HG03521 (cell line): ENCODE measurements around the gene AGAP1.

Source experiments
- ATAC-seq: cut with Tn5 transposase; IDR thresholded peaks from one replicate; pipeline ENCODE4 v1.9.1; 2021; ENCODE audit warnings: mild to moderate bottlenecking, moderate library complexity; ENCODE audit not compliant: unreplicated experiment

AGAP1 gene

GRCh38 chr2:235855011-235855410, 361.2 kb downstream of the AGAP1 start:
- ATAC-seq = no peak

- no peak for ATAC-seq
These were observed 362.5 kb downstream of the AGAP1 start for GRCh38 chr2:235856151-235856854.

GRCh38 chr2:235857598-235857997, 363.8 kb downstream of the AGAP1 start:
- no peak for ATAC-seq

GRCh38 chr2:235858881-235859280, 365.0 kb downstream of the AGAP1 start:
- no peak for ATAC-seq

GRCh38 chr2:235859651-235860050, 365.8 kb downstream of the AGAP1 start:
- no peak for ATAC-seq

- no peak for ATAC-seq
These were observed 366.3 kb downstream of the AGAP1 start for GRCh38 chr2:235860111-235860510.

- ATAC-seq = no peak
These were observed 367.0 kb downstream of the AGAP1 start for GRCh38 chr2:235860871-235861270.

GRCh38 chr2:235861383-235861782, 367.5 kb downstream of the AGAP1 start:
- no peak for ATAC-seq

- ATAC-seq = no peak
These were observed 369.6 kb downstream of the AGAP1 start for GRCh38 chr2:235863414-235863813.

GRCh38 chr2:235864302-235864701, 370.5 kb downstream of the AGAP1 start:
- no peak for ATAC-seq

GRCh38 chr2:235864733-235865515, 371.1 kb downstream of the AGAP1 start:
- ATAC-seq = no peak

- ATAC-seq = no peak
These were observed 372.5 kb downstream of the AGAP1 start for GRCh38 chr2:235866373-235866772.

- ATAC-seq = no peak
These were observed 374.4 kb downstream of the AGAP1 start for GRCh38 chr2:235868224-235868623.

GRCh38 chr2:235868645-235869044, 374.8 kb downstream of the AGAP1 start:
- ATAC-seq = no peak

- no peak for ATAC-seq
These were observed 376.7 kb downstream of the AGAP1 start for GRCh38 chr2:235870515-235870914.

- ATAC-seq = no peak
These were observed 382.3 kb downstream of the AGAP1 start for GRCh38 chr2:235876099-235876679.

- ATAC-seq = no peak
These were observed 383.5 kb downstream of the AGAP1 start for GRCh38 chr2:235877275-235877802.

GRCh38 chr2:235879116-235879515, 385.3 kb downstream of the AGAP1 start:
- ATAC-seq = no peak

- ATAC-seq = no peak
These were observed 389.8 kb downstream of the AGAP1 start for GRCh38 chr2:235883675-235884074.

GRCh38 chr2:235889302-235889630, 395.4 kb downstream of the AGAP1 start:
- ATAC-seq = no peak

GRCh38 chr2:235893129-235893698, 399.4 kb downstream of the AGAP1 start:
- no peak for ATAC-seq

GRCh38 chr2:235894839-235895238, 401.0 kb downstream of the AGAP1 start:
- ATAC-seq = no peak
